GM21825 (cell line): ENCODE results near the gene BHLHA9.

Experiments used
- ATAC-seq: cut with Tn5 transposase; IDR thresholded peaks from one replicate; pipeline ENCODE4 v1.9.1; 2021; ENCODE audit warnings: mild to moderate bottlenecking, moderate library complexity; ENCODE audit not compliant: unreplicated experiment

The BHLHA9 gene

DNA sequence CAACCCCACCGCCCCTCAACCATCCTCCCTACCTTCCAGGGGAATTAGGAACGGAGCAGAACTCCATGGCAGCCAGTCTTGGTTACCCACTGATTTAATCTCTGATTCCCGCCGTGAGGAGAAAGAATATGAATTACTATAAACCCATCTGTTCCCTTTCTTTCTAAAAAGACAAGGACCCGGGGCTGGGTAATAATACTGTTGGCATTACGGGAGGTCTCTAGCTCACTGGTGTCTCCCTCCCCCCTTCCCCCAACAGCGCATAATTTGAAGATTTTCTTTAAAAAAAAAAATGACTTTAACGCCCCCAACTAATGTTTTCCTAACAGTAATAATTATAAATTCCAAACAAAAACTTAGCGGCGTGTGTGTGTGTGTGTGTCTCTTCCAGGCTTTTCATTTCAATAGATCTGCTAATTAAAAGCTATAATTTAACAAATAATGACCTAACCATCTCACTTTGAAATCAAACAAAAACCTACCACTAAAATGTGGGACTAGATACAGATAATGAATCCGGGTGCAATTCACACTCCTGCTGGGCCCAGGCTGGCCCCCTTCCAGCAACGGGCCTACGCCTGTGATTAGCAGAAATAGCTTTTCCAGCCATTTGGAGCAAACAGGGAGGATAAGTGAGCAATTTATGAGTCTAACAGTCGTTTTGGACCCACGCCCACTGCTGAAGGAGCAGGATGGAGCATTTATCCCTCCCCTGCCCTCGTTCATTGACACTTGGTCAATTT, 18.2 kb upstream of the BHLHA9 start:
- no peak for ATAC-seq

DNA sequence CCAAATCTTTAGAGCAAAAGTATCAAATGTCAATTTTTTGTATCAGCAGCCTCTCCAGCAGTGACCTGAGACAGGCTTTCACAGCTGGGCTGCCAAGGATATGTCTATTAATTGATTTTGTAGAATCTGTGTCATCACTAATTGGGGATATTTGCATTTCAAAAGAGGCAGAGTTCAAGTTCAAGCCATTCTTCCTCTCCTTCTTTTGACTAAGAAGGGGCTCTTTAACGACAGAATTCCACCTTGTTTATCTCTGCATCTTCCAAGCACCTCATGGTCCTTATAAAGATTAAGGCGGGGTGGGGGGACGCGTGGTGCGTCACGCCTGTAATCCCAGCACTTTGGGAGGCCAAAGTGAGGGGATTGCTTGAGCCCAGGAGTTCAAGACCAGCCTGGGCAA, 15.2 kb upstream of the BHLHA9 start:
- no peak for ATAC-seq

DNA sequence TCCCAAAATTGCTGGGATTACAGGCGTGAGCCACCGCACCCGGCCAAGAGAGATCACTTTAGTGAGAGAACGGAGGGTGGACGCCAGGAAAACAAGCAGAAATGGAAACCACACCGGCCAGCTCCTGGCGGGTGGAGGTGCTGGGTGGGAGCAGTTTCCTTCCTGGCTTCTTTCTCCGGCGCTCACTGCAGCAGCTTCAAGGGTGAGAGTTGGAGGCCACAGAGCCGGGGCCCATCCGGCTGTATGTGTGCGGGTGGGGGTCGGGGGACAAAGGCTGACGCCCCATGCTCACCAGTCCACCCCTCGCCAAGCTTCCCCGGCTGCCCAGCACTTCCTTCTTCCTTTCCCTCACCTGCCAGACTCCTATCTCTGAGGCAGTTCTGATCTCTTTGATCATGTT, 13.5 kb upstream of the BHLHA9 start:
- no peak for ATAC-seq

DNA sequence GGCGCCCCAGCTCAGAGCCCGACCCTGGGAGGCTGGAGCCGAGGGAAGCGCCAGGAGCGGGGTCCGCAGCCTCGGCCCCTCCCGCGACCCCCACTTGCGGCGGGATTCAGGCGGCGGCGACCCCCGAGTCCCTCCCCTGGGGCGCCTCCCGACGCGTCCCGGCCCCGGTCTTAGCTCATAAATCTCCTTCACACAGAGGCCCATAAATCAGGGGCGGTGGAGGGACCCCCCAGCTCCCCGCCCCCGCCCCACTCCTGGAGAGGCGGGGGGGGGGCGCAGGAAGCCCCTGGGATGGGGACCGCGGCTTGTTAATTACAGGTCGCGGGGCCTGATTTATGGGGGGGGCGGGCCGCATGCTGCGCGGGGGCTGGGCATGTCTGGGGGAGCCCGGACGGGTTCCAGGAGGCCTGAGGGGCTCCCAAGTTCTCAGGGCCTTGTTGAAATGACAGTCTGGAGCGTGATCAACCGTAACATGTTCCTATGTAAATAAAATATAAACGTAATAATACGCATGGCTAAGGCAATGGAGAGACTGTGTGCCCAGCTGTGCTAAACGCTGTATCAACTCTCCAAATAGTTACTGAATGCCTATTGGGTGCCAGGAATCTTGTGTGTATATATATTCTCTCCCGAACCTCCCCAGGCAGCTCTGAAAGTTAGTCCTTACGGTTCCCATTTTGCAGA, 10.0 kb upstream of the BHLHA9 start:
- ATAC-seq: no peak

DNA sequence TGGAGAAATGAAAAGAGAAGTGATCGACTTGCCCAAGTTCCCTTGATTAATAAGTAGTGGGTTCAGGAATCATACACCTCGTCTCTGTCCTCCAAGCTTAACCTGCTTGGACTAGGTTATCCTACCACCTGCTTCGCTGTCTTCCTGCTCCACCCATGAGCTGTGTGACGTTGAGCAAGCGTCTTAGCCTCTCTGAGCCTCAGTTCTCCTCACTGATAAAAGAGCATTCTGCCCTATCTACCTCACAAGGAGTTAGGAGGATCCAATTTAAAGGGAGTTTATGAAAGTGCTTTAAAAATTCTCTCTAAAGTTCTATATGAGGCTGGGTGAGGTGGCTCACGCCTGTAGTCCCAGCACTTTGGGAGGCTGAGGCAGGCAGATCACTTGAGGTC, 9.5 kb upstream of the BHLHA9 start:
- ATAC-seq: no peak

DNA sequence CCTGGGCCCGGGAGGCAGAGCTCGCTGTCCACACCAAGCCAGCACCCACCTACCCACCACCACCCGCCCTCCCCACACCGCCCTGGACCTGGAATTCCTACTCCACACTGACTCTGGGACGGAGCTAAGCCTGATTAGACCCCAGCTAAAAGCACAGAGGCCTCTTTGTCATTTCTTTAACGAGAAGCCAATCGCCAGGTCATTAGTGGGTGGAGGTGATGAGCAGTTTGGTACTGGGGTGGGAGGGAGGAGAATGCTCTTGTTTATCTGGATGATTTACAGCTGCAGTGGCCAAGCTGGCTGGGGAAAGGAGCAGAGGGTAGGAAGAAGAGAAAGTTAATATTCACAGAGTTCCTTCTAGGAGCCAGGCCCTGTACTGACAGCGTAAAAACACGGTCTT, 6.0 kb upstream of the BHLHA9 start:
- ATAC-seq: no peak

DNA sequence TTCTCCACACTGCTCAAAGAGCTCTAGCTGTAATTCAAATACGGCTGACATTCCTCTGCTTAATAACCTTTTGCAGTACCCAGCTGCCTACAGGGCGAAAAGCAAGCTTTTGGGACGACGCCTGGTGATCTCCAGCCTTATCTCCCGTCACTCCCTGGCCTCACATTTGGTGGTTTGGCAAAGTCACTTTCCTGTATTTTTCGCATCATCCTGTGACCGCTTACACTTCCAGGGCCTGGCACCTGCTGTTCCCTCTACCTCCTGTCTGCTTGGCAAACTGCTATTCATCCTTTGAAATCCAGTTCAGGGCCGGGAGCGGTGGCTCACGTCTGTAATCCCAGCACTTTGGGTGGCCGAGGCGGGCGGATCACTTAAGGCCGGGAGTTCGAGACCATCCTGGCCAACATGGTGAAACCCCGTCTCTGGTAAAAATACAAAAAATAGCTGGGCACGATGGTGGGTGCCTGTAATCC, 2.7 kb upstream of the BHLHA9 start:
- no peak for ATAC-seq

DNA sequence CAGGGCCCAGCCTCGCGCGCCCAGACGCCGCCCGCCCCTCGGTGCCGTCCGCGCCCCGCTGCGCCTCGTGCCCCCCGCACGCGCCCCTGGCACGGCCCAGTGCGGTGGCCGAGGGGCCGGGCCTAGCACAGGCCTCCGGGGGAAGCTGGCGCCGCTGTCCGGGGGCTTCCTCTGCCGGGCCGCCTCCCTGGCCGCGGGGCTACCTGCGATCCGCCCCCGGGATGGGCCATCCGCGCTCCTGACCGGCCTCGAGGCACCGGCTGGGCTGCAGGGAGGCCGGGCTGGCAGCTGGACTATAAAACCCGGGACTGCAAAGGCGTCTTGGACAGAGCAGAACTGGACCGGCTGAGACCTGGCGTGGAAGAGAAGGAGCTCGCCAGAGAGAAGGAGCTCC, 783 bp downstream of the BHLHA9 start:
- no peak for ATAC-seq

DNA sequence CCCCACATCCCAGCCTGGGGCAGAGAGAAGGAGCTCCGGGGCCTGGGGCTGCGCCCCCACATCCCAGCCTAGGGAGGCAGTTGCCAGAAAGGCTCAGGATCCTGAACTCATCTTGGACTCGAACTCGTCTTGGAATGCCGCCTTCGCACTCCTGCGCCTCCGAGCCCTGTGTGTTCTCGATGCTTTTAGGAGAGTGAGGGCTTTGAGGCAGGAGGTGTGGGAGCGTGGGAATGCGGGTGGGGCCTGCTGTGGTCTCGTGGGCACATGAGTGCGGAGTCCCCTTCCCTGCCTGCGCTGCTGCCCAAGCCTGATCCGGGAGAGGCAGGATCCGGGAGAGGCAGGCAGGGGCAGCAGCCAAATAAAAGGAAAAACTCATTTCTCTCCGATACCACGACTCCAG, 1.2 kb downstream of the BHLHA9 start:
- ATAC-seq: no peak

DNA sequence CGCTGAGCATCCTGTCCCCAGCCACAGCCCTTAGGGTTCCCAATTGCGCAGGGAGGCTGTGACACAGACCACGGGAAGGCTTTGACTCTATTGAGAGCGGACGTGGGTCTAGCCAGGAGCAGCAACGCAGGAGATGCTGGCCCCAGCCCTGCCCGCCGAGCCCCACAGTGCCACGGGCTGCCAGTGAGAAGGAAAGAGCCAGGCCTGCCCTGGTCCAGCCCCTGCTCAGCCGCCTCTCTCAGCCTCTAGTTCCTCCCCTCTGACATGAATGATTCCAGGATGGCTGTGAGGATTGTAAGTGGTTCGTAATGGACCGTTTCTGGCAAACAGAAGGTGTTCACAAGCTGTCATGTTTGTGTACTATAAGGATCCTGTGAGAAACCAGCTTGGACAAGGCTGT, 2.5 kb downstream of the BHLHA9 start:
- no peak for ATAC-seq

DNA sequence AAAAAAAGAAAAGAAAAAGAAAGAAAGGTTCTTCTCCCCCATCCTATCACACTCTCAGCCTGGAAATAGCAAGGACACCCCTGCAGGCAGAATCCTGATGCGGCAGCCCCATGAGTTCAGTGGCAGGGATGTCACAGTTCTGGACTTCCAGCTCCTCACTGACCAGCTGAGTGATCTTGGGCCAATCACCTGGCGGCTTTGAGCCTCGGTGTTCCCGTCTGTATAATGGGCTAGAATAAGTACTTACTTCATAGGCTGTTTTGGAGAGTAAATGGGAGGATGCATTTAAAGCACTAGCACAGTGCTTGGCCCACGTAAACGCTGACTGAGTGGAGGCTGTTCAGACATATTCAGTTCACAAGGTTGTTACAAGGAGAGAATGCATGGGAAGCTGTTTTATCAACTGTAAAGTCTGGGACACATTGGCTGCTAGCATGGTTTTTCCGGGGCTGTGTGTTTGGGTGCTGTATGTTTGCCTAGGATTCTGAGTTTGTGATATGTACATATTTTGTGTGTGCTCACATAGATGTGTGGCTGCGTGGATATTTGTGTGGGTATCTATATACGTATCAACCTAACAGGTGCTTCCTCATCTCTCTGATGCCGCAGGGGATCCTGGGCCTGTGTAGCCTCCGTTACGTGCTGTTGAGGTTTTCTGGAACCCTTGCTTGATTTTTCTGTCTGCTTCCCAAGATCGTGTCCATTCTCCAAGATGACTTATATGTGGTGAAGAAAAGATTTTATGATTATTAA, 3.4 kb downstream of the BHLHA9 start:
- ATAC-seq: no peak

DNA sequence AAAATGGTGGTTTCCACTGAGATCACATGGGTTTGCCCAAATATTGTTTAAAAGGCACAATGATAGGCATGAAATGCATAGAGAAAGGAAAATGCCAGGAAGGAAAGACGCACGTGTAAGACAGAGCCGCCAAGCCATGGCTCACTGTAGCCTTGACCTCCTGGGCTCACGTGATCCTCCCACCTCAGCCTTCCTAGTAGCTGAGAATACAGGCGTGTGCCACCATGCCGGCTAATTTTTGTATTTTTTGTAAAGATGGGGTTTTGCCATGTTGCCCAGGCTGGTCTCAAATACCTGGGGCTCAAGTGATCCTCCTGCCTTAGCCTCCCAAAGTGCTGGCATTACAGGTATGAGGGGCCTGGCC, 4.0 kb downstream of the BHLHA9 start:
- ATAC-seq: no peak

DNA sequence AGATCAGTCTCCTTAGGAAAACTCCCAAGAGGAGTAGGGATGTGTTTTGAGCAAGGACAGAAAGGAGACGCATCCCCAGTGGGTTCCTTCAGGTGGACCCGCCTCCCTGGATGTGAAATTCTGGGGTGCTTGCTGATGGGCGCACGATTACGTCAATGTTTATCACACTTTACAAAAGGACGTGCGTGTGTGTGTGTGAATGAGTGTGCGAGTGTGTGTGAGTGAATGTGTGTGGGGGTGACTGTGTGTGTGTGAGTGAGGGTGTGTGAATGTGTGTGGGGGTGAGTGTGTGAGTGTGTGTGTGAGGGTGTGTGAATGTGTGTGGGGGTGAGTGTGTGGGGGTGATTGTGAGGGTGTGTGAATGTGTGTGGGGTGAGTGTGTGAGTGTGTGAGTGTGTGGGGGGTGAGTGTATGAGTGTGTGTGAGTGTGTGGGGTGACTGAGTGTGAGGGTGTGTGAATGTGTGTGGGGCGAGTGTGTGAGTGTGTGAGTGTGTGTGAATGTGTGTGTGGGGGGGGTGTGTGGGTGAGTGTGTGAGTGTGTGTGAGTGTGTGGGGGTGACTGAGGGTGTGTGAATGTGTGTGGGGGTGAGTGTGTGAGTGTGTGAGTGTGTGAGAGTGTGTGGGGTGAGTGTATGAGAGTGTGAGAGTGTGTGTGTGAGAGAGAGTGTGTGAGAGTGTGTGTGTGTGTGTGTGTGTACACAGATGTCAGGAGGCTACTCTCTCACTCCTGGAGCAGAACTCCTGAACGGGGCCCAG, 5.1 kb downstream of the BHLHA9 start:
- no peak for ATAC-seq

DNA sequence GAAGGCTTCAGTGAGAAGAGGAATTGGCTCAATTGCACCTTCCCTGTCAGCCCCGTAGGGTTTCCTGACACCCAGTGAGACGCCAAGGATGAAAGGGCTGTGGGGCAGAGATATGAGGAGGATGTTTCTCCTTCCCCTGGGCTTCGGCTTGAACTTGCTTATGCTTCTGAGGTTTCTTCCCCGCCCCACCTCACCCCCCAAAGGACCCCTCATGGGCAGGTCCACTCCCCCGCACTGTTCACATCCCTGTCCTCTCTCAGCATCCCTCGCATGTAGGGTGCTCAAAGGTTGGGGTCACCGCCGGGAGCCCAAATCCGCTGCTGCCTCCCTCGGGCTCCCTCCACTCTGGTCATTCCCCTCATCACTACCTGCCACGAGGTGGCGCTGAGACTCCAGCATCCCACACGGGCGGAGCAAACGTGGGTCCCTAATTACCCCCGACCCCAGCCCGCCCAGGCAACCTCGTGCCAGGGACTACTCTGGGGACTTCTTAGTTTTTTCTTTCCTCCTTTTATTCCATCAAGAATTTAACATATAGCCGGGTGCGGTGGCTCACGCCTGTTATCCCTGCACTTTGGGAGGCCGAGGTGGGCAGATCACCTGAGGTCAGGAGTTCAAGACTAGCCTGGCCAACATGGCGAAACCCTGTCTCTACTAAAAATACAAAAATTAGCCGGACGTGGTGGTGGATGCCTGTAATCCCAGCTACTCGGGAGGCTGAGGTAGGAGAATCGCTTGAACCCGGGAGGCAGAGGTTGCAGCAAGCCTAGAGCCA, 5.9 kb downstream of the BHLHA9 start:
- no peak for ATAC-seq

DNA sequence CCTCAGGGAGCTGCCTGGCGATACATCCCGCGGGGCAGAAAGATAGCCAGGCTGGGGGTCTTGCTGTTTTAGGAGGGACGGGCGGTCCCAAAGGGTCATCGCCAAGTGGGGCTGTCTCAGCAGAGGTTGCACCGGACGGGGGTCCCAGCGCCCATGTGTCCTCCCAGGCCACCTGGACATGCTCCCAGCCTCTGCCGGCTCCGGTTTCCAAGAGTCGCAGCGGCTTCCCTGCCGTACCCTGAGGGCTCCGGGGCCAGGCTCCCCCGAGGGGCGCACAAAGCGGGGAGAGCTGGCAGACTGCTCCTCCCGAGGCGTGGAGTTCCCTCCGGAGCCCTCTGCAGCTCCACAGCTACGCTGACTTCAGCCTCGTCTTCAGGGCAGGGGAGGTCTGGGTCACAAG, 10.4 kb downstream of the BHLHA9 start:
- no peak for ATAC-seq

DNA sequence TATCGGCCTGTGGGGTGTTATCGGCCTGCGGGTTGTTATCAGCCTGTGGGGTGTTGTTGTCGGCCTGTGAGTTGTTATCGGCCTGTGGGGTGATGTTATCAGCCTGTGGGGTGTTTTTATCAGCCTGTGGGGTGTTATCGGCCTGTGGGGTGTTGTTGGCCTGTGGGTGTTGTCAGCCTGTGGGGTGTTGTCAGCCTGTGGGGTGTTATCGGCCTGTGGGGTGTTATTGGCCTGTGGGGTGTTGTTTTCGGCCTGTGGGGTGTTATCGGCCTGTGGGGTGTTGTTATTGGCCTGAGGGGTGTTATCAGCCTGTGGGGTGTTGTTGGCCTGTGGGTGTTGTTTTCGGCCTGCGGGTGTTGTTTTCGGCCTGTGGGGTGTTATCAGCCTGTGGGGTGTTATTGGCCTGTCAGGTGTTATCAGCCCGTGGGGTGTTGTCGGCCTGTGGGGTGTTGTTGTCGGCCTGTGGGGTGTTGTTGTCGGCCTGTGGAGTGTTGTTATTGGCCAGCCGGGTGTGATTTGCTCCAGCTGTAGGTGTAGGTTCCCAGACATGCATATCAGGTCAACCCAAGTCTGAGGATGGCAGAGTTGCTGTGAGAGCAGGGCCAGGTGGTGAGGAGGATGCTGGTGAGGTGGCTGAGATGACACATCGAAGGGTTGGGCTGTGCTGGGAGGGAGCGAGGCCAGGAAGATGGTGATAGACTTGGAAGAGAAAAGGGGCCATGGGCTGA, 16.3 kb downstream of the BHLHA9 start:
- no peak for ATAC-seq

DNA sequence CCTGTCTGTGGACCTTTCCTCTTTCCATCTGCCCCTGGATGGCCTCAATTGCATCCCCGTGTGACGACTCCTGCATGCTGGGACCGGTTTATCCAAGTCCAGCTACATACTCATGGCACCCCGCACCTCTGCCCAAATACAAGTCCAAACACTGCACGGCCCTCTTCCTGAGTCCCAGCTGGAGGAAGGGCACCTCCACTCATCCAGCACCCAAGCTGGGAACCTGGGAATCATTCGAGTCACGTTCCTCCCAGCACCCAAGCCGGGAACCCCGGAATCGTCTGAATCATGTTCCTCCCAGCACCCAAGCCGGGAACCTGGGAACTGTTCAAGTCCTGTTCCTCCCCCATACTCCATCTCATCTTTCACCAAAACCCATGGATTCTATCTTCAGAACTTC, 19.5 kb downstream of the BHLHA9 start:
- no peak for ATAC-seq

DNA sequence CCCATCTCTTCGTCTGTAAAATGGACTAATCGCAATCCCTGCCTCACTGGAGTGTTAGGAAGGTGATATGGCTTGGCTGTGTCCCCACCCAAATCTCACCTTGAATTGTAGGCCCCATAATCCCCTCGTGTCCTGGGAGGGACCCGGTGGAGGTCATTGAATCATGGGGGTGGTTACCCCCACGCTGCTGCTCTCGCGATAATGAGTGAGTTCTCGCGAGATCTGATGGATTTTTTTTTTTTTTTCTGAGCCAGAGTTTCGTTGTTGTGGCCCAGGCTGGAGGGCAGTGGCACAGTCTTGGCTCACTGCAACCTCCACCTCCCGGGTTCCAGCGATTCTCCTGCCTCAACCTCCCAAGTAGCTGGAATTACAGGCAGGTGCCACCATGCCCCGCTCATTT, 20.4 kb downstream of the BHLHA9 start:
- ATAC-seq: no peak

DNA sequence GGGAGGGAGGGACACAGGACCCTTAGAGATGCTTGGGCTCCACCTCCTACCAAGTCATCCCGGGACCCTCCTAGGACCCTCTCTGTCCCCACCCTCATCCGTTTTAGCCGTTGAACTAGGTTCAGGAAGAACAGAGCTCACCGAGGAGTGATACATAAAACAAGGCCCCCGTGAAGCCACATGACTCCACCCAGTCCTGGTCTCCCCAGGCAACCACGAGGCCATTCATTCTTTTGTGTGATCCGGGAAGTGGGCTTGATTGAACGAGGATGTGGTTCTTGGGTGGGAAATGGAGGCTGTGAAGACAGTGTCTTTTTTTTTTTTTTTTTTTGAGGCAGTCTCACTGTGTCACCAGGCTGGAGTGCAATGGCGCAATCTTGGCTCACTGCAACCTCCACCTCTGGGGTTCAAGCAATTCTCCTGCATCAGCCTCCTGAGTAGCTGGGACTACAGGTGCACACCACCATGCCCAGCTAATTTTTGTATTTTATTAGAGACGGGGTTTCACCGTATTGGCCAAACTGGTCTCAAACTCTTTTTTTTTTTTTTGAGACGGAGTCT, 24.0 kb downstream of the BHLHA9 start:
- no peak for ATAC-seq

DNA sequence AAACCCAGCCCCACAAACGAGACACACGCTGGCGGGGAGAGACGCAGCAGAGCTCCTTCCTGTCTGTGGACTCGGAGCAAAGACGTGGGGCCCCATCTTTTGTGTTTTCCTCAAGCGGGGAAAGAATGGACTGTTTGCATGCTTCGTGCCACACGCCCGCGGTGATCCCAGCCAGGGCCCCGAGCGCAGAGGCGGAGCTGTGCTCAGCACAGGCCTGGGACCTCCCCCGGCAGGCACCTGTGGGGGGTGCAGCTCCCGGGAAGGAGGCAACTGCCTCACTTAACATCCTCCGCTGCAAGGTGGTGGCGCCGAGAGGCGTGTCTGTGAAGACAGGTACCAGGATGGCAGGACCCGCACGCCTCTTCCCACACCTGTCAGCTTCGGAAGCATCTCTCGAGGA, 28.4 kb downstream of the BHLHA9 start:
- ATAC-seq: no peak
